Subcutaneous abdominal adipose tissue (tissue), 5 donors: Measurements from ENCODE around the gene ZHX3.
"Not testable (repeated sequence)": the region's sequence is repeated elsewhere in the genome, so short reads cannot be mapped to it uniquely, and the experiment has no call there.

Experiments
- H3K27ac ChIP-seq: one replicate; pipeline ENCODE4 v1.7.0; 2013; ENCODE audit warnings: low read depth, mild to moderate bottlenecking, inconsistent platforms, low read length, moderate library complexity
- H3K27me3 ChIP-seq, 5 donors: one replicate each; pipeline ENCODE4 v1.7.0; 2013; ENCODE audit warnings: low read length in 5 of 5, inconsistent platforms in 1 of 5; ENCODE audit not compliant: control insufficient read depth in 5 of 5, insufficient read depth in 4 of 5
- H3K36me3 ChIP-seq, 5 donors: one replicate each; pipeline ENCODE4 v1.7.0; 2013; ENCODE audit warnings: low read length in 5 of 5; ENCODE audit not compliant: control insufficient read depth in 5 of 5, insufficient read depth in 5 of 5
- H3K4me1 ChIP-seq, 5 donors: one replicate each; pipeline ENCODE4 v1.7.0; 2013; ENCODE audit warnings: low read length in 5 of 5, mild to moderate bottlenecking in 3 of 5, moderate library complexity in 1 of 5; ENCODE audit not compliant: control insufficient read depth in 5 of 5, insufficient read depth in 5 of 5
- H3K4me3 ChIP-seq, 5 donors: one replicate each; pipeline ENCODE4 v1.7.0; 2013; ENCODE audit warnings: low read length in 5 of 5, low read depth in 1 of 5
- H3K9ac ChIP-seq, 5 donors: one replicate each; pipeline ENCODE4 v1.7.0; 2013; ENCODE audit warnings: low read length in 5 of 5, mild to moderate bottlenecking in 4 of 5, moderate library complexity in 3 of 5
- H3K9me3 ChIP-seq, 5 donors: one replicate each; pipeline ENCODE4 v1.7.0; 2013; ENCODE audit warnings: low read length in 5 of 5; ENCODE audit not compliant: control insufficient read depth in 5 of 5
- donor health status: healthy.
- donor health status: healthy.
- donor health status: healthy.
- donor health status: healthy.
- donor health status: healthy.

ZHX3 gene

GRCh38 chr20:41135888-41136679 lies 181.4 kb downstream of the ZHX3 start:
- Histone ChIP-seq H3K9ac (peak overlapping the region in 4 of 5 donors; percentile 45 to 83 (median 78)), H3K4me1 (peaks cover 9 to 47% (median 42%) of the 10 kb centered on the region in 5 donors)

GRCh38 chr20:41135187-41135887 lies 182.2 kb downstream of the ZHX3 start:
- Histone ChIP-seq H3K27ac (no peak overlapping the region), H3K36me3 (no peaks in the 10 kb centered on the region), H3K4me1 (peaks cover 3 to 40% (median 34%) of the 10 kb centered on the region in 5 donors), H3K9ac (no peak overlapping the region), H3K4me3 (no peak overlapping the region), H3K9me3 (no peaks in the 10 kb centered on the region), H3K27me3 (no peaks in the 10 kb centered on the region)

More at GRCh38 chr20:41135888-41136679, 181.4 kb downstream of the ZHX3 start:
- H3K27me3 ChIP-seq = no peaks in the 10 kb centered on the region
- no peaks in the 10 kb centered on the region for H3K36me3 ChIP-seq
- H3K27ac ChIP-seq = peak overlapping the region; percentile 62
- H3K9me3 ChIP-seq = no peaks in the 10 kb centered on the region
- peak overlapping the region; percentile 68 to 82 (median 77) for H3K4me3 ChIP-seq

DNA sequence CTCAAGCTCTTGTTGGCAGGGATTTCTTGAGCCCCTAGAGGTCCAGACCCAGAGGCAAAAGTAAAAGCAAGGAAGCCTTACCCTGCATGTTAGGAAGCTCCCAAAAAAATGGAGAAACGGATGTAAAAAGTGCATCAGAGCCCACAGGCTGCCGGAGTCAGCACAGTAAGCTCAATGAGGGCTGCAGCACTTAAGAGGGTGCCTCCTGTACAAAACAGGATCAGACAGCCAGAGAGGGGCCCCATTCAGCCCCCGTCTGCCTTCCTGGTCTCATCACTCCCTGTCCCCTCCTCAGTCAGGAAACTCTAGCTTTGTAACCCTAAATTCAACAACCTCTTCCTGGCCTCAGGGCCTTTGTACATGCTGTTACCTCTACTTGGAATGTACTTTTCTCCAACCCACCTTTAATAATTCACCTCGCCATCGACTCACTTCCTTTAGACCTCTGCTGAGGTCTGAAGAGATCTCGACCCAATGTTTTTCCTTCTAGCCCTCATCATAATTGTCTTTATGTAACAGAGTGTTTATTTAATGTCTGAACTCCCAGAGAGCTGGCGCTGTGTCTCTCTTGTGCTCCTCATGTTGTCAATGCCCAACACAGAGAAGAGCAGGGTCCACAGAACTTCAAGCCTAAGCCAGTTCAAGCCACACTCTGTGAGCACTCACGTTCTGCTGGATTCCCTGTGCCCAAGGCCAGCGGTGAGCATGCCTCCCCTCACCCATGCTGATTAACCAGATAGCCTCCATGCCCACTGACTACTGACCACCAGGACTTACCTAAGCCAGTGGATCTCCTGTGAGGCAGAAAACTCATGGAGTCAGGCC lies 183.0 kb downstream of the ZHX3 start:
- H3K9ac ChIP-seq = no peak overlapping the region
- no peaks in the 10 kb centered on the region for H3K36me3 ChIP-seq
- H3K4me1 ChIP-seq = peaks cover 2 to 32% (median 28%) of the 10 kb centered on the region in 5 donors
- no peak overlapping the region for H3K4me3 ChIP-seq
- H3K27ac ChIP-seq = no peak overlapping the region
- no peaks in the 10 kb centered on the region for H3K9me3 ChIP-seq
- no peaks in the 10 kb centered on the region for H3K27me3 ChIP-seq

DNA sequence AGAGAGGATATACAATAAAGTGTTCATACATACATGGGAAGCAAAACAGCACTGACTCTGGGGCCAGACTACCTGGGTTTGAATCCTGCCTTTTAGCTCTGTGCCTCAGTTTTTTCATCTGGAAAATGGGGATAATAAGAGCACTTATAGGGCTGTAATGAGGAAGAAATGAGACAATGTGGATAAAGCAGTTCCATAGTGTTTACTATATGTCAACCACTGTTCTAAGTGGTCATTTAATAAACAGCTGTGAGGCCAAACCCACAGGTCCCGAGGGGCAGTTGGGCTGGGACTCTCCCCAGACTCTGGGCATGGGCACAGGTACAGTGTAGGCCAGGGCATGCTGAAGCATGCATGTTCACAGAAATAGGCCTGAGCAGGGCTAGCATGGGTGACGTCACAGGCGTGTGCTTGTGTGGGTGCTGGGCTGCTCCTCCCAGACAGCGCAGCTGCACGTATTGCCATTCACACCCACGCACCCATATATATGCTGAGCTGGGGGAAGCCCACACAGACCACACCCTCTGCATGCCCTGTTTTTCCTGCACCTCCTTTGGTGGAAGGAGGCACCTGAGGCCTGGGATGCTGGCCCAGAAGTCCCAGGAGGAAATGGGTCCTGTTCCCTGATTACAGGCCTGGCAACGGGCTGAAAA lies 183.7 kb downstream of the ZHX3 start:
- Histone ChIP-seq H3K36me3 (no peaks in the 10 kb centered on the region), H3K4me1 (peaks cover 2 to 25% (median 20%) of the 10 kb centered on the region in 5 donors), H3K4me3 (no peak overlapping the region), H3K9ac (no peak overlapping the region), H3K27ac (no peak overlapping the region), H3K27me3 (no peaks in the 10 kb centered on the region), H3K9me3 (no peaks in the 10 kb centered on the region)

DNA sequence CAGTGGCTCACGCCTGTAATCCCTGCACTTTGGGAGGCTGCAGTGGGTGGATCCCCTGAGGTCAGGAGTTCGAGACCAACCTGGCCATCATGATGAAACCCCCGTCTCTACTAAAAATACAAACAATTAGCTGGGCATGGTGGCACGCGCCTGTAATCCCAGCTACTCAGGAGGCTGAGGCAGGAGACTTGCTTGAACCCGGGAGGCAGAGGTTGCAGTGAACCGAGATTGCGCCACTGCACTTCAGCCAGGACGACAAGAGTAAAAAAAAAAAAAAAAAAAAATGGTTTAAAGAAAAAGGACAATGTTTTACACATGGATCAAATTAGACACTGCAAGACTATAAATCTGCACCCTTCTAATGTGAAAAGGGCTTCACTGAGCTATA lies 185.1 kb downstream of the ZHX3 start:
- H3K9ac ChIP-seq, H3K27ac ChIP-seq, H3K27me3 ChIP-seq, H3K36me3 ChIP-seq, H3K9me3 ChIP-seq, H3K4me3 ChIP-seq: not testable (repeated sequence)
- peaks cover 2 to 16% (median 8%) of the 10 kb centered on the region in 5 donors for H3K4me1 ChIP-seq

DNA sequence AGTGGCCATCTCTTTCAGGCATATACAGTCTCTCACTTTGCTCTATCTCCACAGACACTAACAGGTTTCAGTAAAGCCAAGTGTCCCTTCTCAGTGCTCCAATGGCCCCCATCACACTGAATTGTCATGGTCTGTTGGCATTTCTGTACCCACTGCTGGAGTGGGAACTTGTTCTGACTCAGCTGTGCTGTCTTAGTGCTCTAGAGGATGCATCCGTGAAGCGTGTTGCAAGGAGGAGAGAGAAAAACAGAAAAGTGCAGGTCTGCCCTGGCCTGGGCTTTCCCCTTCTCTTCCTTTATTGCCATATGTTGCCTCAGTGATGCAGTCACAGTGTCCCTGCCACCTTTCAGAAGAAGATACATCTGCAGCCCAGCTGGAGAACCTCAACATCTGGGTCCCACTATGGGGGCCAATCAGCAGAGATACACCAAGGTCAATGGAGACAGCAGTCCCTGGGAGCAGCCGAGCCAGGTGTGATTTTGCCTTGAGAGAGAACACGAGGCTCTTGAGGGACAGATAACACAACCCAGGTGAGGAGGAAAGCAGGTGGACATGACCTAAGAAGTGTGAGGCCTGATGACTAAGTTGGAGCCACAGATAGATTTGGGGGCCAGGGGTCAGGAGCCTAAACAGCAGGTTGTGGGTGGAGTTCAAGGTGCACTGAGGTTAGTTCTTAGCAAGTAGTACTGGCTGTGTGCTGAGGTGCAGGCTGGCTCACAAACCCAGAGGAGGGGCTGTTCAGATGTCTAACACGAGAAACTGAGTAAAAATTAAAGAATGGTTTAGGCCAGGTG lies 185.7 kb downstream of the ZHX3 start:
- peaks cover 0 to under 1% (median 0%) of the 10 kb centered on the region in 5 donors for H3K36me3 ChIP-seq
- H3K4me3 ChIP-seq = no peak overlapping the region
- no peak overlapping the region for H3K9ac ChIP-seq

More for the DNA sequence above, 185.7 kb downstream of the ZHX3 start:
- Histone ChIP-seq H3K27ac (no peak overlapping the region), H3K27me3 (no peaks in the 10 kb centered on the region), H3K9me3 (no peaks in the 10 kb centered on the region), H3K4me1 (peaks cover 2 to 16% (median 8%) of the 10 kb centered on the region in 5 donors)
